ENCODE measurements around the gene RTN4RL2.

The RTN4RL2 gene
- total RNA-seq, result 0 to 0.31 (median 0) reads per million in 4 donors

DNA sequence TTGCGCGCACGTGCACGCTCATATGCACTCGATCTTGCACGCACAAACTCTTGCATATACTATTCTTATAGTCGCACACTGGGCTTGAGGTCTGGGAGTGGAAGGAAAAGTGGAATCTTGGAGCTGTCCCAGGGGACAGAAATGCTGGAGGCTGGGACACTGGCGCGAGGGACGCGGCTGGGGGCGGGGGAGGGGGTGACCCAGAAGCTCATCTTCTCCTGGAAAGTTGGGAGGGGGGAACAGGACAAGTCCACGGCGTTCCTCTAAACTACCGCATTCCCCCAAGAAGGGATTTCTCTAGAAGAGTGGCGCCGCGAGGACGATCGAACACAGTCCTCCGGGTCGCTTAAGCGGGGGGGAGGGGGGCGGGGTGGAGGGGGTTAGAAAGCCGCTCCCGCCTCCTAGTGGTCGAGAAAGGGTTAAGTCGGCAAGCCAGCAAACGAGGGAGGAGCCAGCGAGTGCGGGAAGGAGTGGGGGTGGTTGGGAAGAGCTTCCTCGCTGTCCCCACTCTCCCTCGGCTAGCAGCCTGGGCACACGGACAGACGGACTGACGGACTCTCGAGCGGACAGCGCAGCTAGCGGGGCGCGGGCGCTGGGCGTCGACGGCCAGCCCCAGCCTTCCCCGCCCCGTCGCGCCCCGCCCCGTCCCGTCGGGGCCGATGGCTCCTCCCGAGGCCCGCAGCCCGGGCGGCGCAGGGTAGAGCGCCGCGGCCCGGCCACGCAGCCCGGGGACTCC lies at the start of gene RTN4RL2:
Gene RTN4RL2 (plus strand): TSS at position 507 of the 736 bp plus-strand sequence. CDS start 338 bp downstream, outside the sequence.
- DNase-seq, result peak in 1 of 5 donors; percentile 60

DNA sequence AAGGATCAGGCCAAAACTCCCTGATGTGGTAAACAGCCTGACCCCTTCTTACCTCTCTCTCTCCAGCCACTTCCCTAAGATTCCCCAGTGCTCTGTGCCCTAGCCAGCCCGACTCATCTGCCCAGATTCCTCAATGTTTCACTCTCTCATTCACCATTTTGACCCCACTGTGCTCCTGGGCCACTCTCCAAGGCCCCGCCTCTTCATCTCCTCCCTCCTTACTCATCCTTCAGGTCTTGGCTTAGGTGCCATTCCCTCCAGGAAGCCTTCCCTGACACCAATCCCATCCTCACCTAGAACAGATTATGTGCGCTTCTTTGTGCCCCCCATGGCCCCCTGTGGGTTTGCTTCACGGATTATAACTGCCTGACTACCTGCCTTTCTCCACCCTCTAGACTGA lies 46.6 kb upstream of the RTN4RL2 start:
- no peak for DNase-seq

DNA sequence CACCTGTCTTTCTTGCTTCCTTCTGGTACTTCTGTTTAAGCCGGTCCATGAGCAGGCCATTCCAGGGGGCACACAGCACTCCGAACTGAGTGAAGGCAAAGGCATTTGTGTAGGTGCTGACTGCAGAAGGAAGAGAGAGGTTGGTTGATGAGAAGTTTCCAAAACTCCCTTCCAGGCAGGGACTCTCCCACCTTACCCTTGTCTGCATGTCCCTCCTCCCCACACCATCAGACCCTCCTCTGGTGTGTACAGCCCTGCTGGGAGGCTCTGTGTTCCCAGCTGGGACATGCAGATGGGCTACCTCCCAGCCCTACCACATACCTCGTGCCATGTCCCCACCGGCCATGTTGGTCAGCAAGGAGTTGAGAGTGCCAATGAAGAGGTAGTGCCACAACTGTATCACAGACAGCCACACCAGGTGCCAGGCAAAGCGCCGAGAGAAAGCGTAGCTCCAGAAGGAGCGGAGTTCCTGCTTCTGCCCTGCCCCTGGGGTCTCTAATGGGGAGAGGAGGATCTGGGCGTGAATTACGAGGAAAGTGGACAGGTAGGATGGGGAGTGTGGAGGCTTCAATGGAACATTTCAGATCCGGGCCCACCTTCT lies 45.6 kb upstream of the RTN4RL2 start:
- no peak for DNase-seq

DNA sequence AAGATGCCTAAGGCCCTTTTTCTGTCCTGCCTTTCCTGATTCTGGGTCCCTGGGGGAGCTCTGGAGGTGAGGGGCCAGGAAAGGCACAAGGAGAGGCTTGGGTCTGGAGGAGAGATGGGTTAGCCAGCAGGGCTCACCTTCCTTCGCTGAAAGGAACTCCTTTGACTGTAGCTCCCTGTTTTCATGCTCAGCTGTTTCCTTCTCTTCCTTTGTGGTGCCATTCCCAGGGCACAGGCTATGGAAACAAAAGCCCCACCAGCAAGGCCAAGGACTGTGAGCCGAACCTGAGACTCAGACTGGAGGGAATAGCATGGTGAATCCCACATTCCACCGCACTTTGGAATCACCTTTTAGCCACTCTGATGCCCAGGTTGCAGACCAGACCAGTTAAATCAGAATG lies 43.9 kb upstream of the RTN4RL2 start:
- DNase-seq, result no peak

DNA sequence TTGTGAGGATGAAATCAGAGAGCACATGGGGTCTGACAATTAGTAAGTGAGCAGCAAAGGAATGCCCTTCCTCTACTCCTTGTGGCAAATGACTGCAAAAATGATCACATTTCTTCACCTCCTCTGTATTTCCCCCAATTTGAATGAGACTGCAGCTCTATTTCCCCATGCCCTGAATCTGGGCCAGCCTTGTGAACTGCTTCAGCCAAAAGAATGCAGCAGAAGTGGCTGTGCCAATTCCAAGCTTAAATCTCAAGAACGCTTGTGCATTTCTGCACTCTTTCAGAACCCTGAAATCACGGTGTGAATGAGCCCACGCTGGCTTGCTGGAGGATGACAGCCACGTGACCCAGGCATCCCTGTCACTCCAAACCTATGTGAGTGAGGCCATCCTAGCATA lies 43.3 kb upstream of the RTN4RL2 start:
- DNase-seq, result no peak

DNA sequence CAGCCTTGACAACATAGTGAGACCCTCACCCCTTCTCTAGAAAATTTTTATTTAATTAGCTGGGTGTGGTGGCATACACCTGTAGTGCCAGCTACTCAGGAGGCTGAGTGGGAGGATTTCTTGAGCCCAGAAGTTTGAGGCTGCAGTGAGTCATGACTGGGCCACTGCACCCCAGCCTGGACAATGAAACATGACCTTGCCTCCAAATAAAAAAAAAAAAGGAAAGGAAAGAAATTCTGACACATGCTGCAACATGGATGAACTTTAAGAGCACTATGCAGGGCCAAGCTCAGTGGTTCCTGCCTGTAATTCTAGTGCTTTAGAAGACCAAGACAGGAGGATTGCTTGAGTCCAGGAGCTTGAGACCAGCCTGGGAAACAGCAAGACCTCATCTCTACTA lies 42.2 kb upstream of the RTN4RL2 start:
- no peak for DNase-seq

DNA sequence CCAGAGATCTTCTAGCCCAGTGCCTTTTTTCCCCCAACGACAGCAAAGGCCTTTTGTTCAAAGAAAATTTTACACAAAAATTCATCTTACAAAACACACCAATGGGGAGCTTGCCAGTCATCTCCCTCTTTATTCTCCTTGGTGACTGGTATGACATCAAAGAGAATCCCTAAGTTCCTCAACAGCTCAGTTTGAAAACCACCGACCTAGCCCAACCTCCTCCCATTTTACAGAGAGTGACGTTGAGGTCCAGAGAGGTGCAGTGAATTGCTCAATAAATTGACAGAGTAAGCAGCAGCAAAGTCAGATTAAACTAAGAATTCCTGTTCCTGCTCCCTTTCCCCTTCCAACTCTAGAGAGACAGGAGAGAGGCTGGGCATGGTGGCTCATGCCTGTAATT lies 41.2 kb upstream of the RTN4RL2 start:
- no peak for DNase-seq

DNA sequence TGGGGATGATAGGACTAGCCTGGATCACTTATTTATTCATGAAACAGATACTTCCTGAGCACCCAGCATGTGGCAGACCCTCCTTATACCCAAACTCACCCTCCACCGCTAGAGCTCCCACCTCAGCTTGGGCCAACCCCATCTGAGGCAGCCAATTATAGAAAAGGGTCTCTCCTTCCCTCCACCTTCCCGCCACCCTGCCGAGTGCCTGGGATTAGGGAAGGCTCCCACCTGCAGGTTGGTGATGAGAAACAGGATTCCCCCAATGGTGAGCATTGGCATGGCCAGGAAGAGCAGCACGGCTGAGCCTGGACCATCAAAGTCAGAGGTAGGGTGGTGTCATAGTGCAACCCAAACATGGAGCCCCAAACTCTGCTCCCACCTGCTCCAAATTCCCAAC lies 39.3 kb upstream of the RTN4RL2 start:
- no peak for DNase-seq

DNA sequence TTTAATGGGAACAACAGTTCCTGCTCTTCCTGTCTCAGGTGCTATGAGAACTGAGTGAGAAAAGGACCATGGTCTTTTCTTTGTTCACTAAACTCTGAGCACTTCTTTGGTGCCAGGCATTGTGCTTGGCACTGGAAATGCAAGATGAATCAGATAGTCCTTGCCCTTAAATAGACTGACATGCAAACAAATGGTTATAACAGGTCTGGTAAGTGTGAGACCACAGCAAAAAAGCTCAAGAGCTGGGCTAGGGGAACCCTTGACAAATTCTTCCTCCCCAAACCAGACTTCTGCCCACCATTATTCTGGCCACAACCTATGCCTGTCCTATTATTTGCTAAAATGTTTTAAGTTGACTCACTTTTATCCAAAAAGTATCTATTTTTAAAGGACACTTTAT lies 38.5 kb upstream of the RTN4RL2 start:
- no peak for DNase-seq

DNA sequence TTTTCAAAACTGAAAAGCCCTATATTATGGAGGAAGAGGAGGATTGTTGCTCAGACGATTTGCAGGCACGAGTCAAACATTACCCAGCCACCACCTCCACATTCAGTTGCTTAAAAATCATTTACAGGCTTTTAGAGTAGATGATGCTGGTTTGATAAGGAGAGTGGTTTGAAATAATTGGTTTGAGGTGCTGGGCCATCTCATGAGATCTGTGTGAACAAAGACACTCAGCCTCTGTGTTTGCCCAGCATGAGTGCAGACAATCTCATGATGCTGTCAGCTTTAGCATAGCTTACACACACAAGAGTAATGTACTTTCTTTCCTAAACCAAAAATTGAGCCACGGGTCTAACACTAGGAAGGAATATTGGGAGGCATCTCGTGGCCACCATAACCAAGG lies 37.7 kb upstream of the RTN4RL2 start:
- DNase-seq, result no peak

DNA sequence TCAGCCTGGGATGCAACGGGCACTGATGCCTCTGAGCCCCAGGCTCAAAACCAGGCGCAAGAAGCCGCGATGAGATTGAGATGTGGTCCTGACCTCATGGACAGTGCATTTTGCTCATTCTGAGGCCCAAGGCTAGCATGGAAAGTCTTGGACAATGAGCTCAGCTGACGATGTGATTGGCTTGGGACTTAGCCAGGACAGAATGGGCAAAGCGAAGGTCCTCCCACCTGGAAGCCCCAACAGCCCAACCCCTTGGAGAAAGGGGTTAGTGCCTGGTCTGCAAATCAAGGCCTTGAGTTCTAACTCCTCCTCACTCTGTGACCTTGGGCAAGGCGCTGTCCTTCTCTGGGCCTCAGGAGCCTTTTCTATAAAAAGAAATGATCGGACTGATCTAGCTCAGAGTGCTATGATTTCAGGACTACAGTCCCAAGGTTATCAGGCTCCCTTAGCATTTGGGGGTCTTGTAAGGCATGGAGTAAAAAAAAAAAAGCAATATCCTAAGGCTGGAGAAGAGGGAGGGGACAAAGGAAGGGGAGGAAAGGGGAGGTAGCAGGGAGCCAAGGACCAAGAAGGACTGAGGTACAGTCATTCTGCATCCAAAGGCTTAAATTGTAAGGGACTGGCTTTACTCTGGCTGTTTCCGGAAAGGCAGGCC lies 36.1 kb upstream of the RTN4RL2 start:
- no peak for DNase-seq

DNA sequence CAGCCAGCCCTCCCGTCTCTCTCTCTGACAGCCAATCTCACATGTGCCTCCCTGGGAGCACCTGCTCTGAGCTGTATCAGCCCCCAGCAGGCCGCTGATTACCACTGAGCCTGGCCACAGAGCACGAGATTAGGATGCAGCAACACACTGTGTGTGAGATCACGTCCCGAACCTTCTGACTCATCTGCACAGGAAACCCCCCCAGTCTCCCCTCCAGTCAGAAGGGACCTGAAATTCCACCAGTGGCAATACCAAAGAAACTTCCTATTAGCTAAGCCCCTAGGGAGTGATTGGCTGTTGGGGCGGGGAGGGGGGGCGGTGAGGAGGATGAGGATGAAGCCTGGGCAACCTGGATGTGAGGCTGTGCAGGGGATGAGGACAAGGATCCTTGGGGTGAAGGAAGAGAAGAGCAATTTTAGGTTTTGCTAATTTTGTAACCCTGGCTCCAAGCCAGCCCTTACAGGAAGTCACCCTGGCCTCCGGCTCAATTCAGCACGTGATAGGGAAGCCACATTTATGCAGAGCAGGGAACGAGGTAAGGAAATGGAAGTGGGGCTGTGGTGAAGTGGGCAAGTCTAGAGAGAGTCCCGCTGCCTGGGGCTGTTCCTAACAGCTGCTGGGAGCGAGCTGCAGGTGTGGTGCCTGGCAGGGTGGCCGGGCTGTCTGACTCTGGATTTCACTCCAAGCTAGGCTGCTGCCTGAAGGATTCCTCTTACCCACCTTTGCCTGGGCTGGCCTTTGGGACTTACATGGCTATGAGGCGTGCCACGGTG lies 35.4 kb upstream of the RTN4RL2 start:
- DNase-seq, result peak; percentile 56 to 92 (median 69)

DNA sequence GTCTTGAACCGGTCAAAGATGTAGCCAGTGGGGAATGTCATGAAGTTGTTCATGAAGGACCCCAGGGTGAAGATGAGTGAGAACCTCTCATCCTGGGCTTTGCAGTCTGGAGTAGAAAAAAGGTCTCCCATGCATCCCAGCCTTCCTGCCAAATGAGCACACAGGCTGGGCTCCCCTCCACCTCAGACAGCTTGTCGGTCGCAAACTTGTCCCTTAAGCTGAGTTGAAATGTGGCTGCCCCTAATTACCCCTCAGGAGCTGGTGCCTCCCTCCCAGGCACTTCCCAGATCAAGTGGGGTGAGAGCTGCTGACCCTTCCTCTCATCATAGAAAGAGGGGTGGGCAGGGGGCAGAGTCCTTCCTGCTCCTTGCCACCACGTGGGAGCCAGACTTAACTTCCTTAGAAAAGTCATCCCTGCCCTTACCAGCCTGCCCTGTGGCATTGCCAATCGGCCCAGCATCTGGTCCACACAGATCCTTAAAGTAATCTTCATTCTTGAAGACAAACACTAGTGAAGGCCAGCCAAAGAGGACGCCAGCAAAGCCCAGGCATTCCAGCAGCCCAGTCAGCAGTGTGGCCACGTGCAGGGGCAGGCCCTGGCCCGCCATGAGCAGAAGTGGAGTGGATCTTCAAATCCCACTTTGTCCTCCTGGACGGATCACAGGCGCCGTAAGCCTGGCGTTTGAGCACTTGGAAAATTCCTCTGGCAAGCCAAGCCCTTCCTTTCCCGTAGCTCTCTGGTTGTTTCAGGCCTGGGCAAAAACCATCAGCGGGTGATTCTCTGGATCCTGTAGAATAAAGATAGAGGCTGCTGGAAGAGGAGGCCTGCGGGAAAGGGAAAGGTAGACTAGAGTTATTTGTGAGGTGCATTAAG lies 34.5 kb upstream of the RTN4RL2 start:
- peak in 1 of 5 donors; percentile 8 for DNase-seq

DNA sequence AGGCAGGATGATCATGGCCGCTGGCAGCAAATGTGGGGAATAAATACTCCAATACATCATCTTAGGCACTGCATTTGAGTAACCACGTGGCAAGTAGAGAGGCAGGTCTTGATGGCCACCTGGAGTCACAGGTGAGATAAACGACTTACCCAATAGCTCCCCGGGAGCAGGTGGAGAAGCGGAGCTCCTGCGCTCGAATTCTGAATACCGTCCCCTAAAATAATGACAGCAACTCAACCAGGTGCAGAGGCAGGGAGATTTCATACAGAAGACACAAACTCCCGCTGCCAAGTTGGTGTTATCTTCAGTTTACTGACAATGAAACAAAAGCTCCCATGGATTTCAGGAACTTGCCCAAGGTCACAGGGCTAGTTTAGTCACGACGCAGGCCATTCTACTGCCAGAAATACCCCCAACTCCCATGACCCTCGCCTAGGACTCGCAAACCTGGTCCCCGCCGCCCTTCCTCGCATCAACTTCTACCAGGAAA lies 33.8 kb upstream of the RTN4RL2 start:
- DNase-seq, result peak in 1 of 5 donors; percentile 11

DNA sequence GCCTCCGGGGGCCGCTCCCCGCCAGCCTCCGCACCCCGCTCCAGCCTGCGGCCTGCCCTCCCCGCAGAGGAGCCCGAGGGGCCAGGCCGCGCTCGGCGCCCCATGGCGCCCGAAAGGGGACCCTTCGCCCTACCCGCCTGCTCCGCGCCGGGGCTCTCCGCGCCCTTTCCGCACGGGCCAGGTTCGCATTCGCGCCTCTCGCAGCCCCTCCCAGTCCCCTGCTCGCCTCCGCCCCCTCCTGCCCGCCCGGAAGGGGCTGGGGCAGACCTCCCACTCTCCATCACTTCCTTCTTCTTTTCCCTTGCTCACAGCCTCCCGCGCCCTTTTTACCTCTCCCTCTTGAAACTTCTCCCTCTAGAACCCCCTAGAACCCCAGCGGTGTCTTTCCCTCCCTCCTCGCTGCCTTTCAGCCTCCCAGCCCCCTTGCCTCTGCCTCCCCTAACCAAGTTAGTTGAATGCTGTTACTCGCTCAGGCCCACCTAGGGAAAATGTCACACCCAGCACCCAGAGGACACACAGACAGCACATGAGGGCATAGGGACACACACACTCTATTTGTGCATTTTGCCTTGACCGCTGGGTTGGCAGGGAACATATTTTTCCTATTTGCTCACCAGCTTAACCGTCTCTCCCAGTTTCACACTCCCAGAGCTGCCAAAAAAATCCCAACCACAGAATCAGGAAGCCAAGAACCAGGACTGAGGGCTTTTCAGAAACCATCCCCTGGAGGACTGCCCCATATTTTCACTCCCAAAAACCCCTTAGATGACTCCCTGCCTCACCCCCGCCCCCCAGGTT lies 33.2 kb upstream of the RTN4RL2 start, which contains the start of gene SLC43A3:
Gene SLC43A3 (minus strand): TSS at position 193 of the 798 bp plus-strand sequence. CDS start 949 bp downstream, outside the sequence.
- peak; percentile 17 to 73 (median 41) for DNase-seq

DNA sequence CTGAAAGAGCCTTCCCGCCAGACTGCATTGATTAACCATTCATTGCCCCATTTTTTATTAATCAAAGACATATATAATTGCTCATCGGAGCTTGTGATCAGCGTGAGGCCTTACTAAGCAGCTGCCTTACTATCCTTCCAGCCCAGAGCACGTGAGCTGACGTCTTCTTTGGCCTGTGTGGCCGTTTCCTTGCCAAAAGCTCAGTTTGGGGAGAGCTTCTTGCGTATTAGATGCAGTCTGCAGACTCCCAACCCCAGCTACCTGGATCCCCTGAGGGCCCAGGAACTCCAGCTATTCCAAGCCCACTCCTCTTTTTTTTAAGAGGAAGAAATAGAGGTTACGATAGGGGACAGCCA lies 32.6 kb upstream of the RTN4RL2 start:
- no peak for DNase-seq

DNA sequence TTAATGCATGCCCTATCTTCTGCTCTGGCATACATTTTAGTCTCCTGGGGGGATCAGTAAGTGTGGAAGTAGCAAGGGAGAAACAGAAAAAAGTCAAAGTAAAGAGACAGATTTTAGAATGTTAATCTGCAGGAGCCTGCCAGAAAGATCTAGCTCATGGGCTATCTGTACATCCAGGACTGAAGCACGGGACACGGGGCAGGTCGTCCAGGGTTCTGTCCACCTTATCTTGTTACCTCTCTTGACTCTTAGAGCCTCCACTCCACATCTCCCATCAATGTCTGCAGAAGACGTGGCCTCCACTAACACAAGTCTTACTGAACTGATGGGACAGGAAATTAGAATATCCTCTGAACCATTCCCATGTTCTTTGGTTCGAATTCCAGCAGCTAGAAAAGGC lies 31.7 kb upstream of the RTN4RL2 start:
- no peak for DNase-seq

DNA sequence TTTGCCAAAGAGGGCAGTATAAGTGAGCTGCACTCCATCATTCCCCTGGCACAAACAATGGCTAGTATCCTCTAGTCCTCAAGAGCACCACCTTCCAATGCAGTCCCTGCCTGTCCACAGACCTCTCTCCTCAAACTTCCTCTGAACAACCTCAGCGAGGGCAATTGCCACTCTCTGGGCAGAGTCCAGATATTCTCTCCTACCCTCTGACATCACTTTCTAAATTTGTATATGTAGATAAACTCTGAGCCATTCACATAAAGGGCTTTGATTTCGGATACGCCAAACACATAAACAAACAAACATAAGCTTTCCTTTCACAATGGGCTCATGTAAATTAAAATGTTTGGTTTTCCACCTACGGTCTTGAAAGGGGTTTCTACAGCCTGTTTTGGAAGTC lies 30.4 kb upstream of the RTN4RL2 start:
- DNase-seq, result no peak

DNA sequence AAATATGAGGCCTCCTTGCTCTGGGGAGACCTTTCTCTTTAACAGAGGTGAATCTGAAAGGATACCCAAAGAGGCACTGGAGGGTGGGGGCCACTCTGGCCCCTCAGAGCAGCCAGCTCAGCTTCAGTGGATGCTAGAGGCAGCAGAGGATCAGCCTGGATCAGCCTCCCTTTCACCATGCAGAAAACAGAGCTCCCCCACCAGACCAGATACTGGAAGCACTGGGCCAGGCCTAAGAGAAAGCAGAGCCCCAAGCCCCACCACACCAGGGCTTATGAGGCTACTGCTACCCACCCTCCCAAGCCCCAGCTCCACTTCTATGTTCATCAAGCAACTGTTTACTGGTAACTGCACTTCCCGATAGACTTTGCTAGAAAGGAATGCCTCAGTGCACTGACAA lies 29.4 kb upstream of the RTN4RL2 start:
- no peak for DNase-seq

DNA sequence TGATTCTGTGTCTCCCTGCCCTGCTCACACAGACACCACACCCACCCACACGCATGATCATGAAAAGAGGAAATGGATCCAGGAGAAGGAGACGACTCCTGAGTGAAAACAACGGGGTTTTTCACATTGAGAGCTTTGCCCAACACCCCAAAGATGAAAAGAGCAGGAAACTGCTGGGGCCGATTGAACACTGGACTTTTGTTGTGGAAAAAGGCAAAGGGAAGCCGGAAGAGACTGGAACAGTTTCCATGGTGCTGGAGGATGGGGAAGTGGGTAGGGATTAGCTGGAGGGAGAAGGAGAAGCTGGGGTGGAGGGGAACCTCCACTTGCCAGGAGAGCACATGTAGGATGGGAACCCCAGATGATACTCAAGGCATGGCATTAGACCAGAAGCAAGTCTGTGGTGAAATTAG lies 28.2 kb upstream of the RTN4RL2 start:
- no peak for DNase-seq

DNA sequence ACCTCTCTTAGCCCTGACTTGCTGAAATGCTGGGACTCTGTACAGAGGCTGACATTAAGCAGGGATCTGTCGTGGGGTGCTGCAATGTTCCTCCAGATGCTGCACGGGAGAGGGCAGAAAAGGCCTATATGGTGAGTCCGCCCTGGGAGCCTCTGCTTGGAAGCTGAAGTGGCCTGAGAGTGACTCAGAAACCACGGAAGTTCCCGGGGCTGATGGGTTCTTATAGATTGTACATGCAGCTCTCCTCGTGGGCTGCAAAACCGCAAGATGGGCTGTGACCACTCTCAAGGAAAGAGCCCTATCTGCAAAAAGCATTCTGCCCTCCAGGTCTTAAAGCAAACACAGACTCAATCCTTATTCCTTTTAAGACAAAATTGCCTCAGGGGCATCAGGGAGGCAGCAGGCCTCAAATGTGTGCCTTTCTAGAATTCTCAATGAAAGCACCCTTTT lies 27.6 kb upstream of the RTN4RL2 start:
- no peak for DNase-seq
